ENCODE results near the gene PLLP.

GRCh38 chr16:57282510-57283213 is 1.8 kb downstream of the PLLP start:
- TF ChIP-seq CTCF (IDR thresholded peaks at IDR 0.05; ENCODE audit: poor library complexity, severe bottlenecking) (no peak), EZH2 (IDR thresholded peaks at IDR 0.05; ENCODE audit: borderline replicate concordance, insufficient read depth, low read length, poor library complexity, severe bottlenecking) (no peak), POLR2AphosphoS5 (IDR thresholded peaks at IDR 0.05) (no peak), SMC3 (conservative IDR thresholded peaks at IDR 0.05; ENCODE audit: poor library complexity) (no peak), MXI1 (conservative IDR thresholded peaks at IDR 0.05; ENCODE audit: poor library complexity, severe bottlenecking) (no peak), EP300 (conservative IDR thresholded peaks at IDR 0.05; ENCODE audit: poor library complexity, severe bottlenecking) (no peak), RAD21 (conservative IDR thresholded peaks at IDR 0.05) (no peak)

Measured in neural cell (in vitro differentiated cells).